Endothelial cell of umbilical vein (primary cell): ENCODE results near the gene NGLY1. TPM values are rescaled to one million over a fixed set of nuclear protein-coding genes. Genes with fewer than 3 reads are reported as not detected.

Experiments
- BruUV-seq: library from RNA; stranded (reverse); fragments of 400-500 nt; replicated peaks from 2 replicates; lab custom pipeline; 2021; lab: Mats Ljungman, UMichigan
- CTCF ChIA-PET: fragments of 300-600, 350-600 bp; sonication (Branson Sonifier 250); formaldehyde crosslinking; loops from one replicate; lab custom pipeline; 2021; ENCODE audit warnings: antibody characterized with exemption, inconsistent platforms; lab: Charles Lee
- POLR2A ChIA-PET: fragments of 300-600, 350-600 bp; sonication (Branson Sonifier 250); formaldehyde crosslinking; loops from one replicate; lab custom pipeline; 2021; ENCODE audit warnings: antibody characterized with exemption, inconsistent platforms; lab: Charles Lee
- DNase-seq: peaks from one replicate; pipeline ENCODE4 v3.0.0-alpha.2; 2011; ENCODE audit warnings: low read depth, low spot score
- FAIRE-seq: peaks from 2 replicates; lab custom pipeline; 2011; peaks lifted over from hg19 to GRCh38; lab: Jason Lieb, UNC
- H2AFZ ChIP-seq: 2 replicates; pipeline ENCODE4 v1.6.0; 2012; ENCODE audit warnings: low read depth, low read length, control low read depth, inconsistent platforms
- H3K27ac ChIP-seq: 2 replicates; pipeline ENCODE4 v1.5.1; 2011; ENCODE audit warnings: low read depth, mild to moderate bottlenecking, control low read depth, low read length, moderate library complexity; ENCODE audit not compliant: insufficient read depth
- H3K27me3 ChIP-seq, 2 experiments: 2 replicates each; pipeline versions ENCODE4 v1.6.0 to v1.6.1; 2011; ENCODE audit warnings: low read length in 2 of 2, mixed read lengths in 1 of 2; ENCODE audit not compliant: control insufficient read depth in 2 of 2, insufficient read depth in 2 of 2
- H3K36me3 ChIP-seq, 2 experiments: 2 replicates in 1 of 2; 3 replicates in 1 of 2; pipeline ENCODE4 v1.5.1; 2011; ENCODE audit warnings: low read length in 2 of 2, mild to moderate bottlenecking in 1 of 2, moderate library complexity in 1 of 2; ENCODE audit not compliant: control insufficient read depth in 2 of 2, insufficient read depth in 2 of 2; ENCODE audit errors: extremely low read depth in 1 of 2
- H3K4me1 ChIP-seq: 3 replicates; pipeline ENCODE4 v1.5.1; 2011; ENCODE audit warnings: mild to moderate bottlenecking, low read length; ENCODE audit not compliant: control insufficient read depth, insufficient read depth; ENCODE audit errors: extremely low read depth
- H3K4me2 ChIP-seq: 2 replicates; pipeline ENCODE4 v1.6.1; 2011; ENCODE audit warnings: low read length, control low read depth, mixed read lengths; ENCODE audit not compliant: insufficient read depth
- H3K4me3 ChIP-seq, 3 experiments: fragments of 200-600 bp in 1 of 3; sonication (generic), shearing (Covaris generic) in 1 of 3; replicated peaks in 1 of 3; 2 replicates each; pipeline ENCODE4 v1.5.1; 2011 to 2016; ENCODE audit warnings: control low read depth in 3 of 3, low read length in 3 of 3, mild to moderate bottlenecking in 2 of 3, inconsistent platforms in 1 of 3, low read depth in 1 of 3, moderate library complexity in 1 of 3; ENCODE audit not compliant: insufficient read depth in 1 of 3
- H3K79me2 ChIP-seq: 2 replicates; pipeline ENCODE4 v1.6.0; 2012; ENCODE audit warnings: low read length, inconsistent platforms; ENCODE audit not compliant: control insufficient read depth, insufficient read depth
- H3K9ac ChIP-seq: replicated peaks from 2 replicates; pipeline ENCODE3; 2011; ENCODE audit warnings: low read length, control low read depth; ENCODE audit not compliant: insufficient read depth; ENCODE audit errors: extremely low read depth
- H3K9me1 ChIP-seq: replicated peaks from 3 replicates; pipeline ENCODE4 v1.6.0; 2011; ENCODE audit warnings: mild to moderate bottlenecking, low read length; ENCODE audit not compliant: control insufficient read depth, insufficient read depth; ENCODE audit errors: extremely low read depth
- H3K9me3 ChIP-seq: replicated peaks from 2 replicates; pipeline ENCODE4 v1.5.1; 2012; ENCODE audit warnings: low read length, inconsistent platforms; ENCODE audit not compliant: control insufficient read depth, insufficient read depth
- H4K20me1 ChIP-seq: replicated peaks from 2 replicates; pipeline ENCODE3; 2011; ENCODE audit warnings: mild to moderate bottlenecking, low read length; ENCODE audit not compliant: control insufficient read depth, insufficient read depth; ENCODE audit errors: extremely low read depth
- CTCF ChIP-seq, 2 donors: IDR thresholded peaks; 1 replicate in 1 of 2; 2 replicates in 1 of 2; pipeline ENCODE4 v1.5.1; 2011; ENCODE audit warnings: low read length in 2 of 2, mild to moderate bottlenecking in 2 of 2, moderate library complexity in 2 of 2, control low read depth in 1 of 2, inconsistent platforms in 1 of 2, low read depth in 1 of 2; ENCODE audit not compliant: insufficient read depth in 1 of 2; ENCODE audit errors: extremely low read depth in 1 of 2
- EZH2 ChIP-seq: IDR thresholded peaks from 2 replicates; pipeline ENCODE4 v1.6.1; 2012; ENCODE audit warnings: borderline replicate concordance, low read depth, mild to moderate bottlenecking, moderate library complexity, low read length, inconsistent platforms; ENCODE audit not compliant: severe bottlenecking
- FOS ChIP-seq: IDR thresholded peaks from 2 replicates; pipeline ENCODE4 v1.6.1; 2011; ENCODE audit warnings: mild to moderate bottlenecking, low read length, moderate library complexity, borderline replicate concordance; ENCODE audit not compliant: insufficient read depth
- GATA2 ChIP-seq: IDR thresholded peaks from 2 replicates; pipeline ENCODE4 v1.7.0; 2011; ENCODE audit warnings: low read depth, mild to moderate bottlenecking, moderate library complexity, mixed read lengths, low read length; ENCODE audit not compliant: insufficient read length, insufficient read depth
- MYC ChIP-seq: IDR thresholded peaks from one replicate; pipeline ENCODE4 v1.6.1; 2011; ENCODE audit warnings: mild to moderate bottlenecking, low read depth, low read length
- POLR2AphosphoS5 ChIP-seq: IDR thresholded peaks from 2 replicates; pipeline ENCODE4 v1.6.1; 2012; ENCODE audit warnings: low read depth, mild to moderate bottlenecking, control low read depth, low read length, moderate library complexity; ENCODE audit not compliant: insufficient read depth
- dilution Hi-C: fragments of 300-500 bp; cut with MboI; formaldehyde crosslinking; loops from one replicate; pipeline ENCODE4 v1.15.0; 2019; ENCODE audit warnings: low sequenced_read_pairs; ENCODE audit not compliant: extremely low pct_ligation_motif_present
- intact Hi-C: fragments of 100-400 bp; cut with micrococcal nuclease; formaldehyde crosslinking; loops from one replicate; pipeline ENCODE4 v1.10.0; 2022
- polyA plus RNA-seq, 4 experiments: library from polyadenylated mRNA; depleted of rRNA in 3 of 4; stranded (reverse) in 3 of 4; unstranded in 1 of 4; fragments of >200 nt; gene quantifications; 2 replicates each; pipeline versions ENCODE4 v1.2.1 to v1.2.3, GENCODE V29; 2011 to 2012; ENCODE audit warnings: missing spikeins in 1 of 4
- total RNA-seq: library from RNA; stranded (reverse); gene quantifications from 2 replicates; pipeline ENCODE4 v1.2.3, GENCODE V29; 2021

The NGLY1 gene
- total and polyA plus RNA-seq, 2 donors (not counting 3 experiments of a cell fraction or from before 2014, with no cell fraction given): 5.3 to 29.6 TPM

GRCh38 chr3:25686766-25687165 lies 96.5 kb downstream of the NGLY1 start:
- no TSS peak for BruUV-seq
- DNase-seq (no peak), FAIRE-seq (no peak)
- dilution Hi-C loops: no loop called here
- no peak for TF ChIP-seq POLR2AphosphoS5
- TF ChIP-seq CTCF (IDR thresholded peaks at IDR 0.05; ENCODE audit: extremely low read depth in 1 of 2, insufficient read depth in 1 of 2, low read depth in 1 of 2, low read length in 2 of 2): no peak
- TF ChIP-seq MYC: no peak
- no peak for TF ChIP-seq EZH2
- Histone ChIP-seq H3K4me2 (no peak overlapping the region), H3K36me3 (no peaks in the 10 kb centered on the region), H3K9me1 (no peaks in the 10 kb centered on the region), H2AFZ (no peak overlapping the region), H3K9me3 (no peaks in the 10 kb centered on the region), H3K27me3 (no peaks in the 10 kb centered on the region), H3K79me2 (no peaks in the 10 kb centered on the region), H4K20me1 (no peaks in the 10 kb centered on the region), H3K9ac (no peak overlapping the region), H3K27ac (no peak overlapping the region), H3K4me3 (no peak overlapping the region), H3K4me1 (peaks cover 21% of the 10 kb centered on the region)
- ChIA-PET CTCF (no interaction called here), POLR2A (no interaction called here)
- intact Hi-C loops: no loop called here

- H3K9ac ChIP-seq: no peak overlapping the region
- BruUV-seq: no TSS peak
- peaks cover 11% of the 10 kb centered on the region for H3K4me1 ChIP-seq
- intact Hi-C loops (no loop called here), dilution Hi-C loops (no loop called here)
- ChIA-PET POLR2A (no interaction called here), CTCF (interaction anchor here (0.9 kb wide), 1 partner anchor 36 kb away, joined by 3 read pairs; no protein-coding TSS in a partner anchor)
- no peak overlapping the region for H3K4me2 ChIP-seq
- H3K9me1 ChIP-seq: no peaks in the 10 kb centered on the region
- H2AFZ ChIP-seq: no peak overlapping the region
- no peaks in the 10 kb centered on the region for H3K9me3 ChIP-seq
- H3K27me3 ChIP-seq: no peaks in the 10 kb centered on the region
- no peaks in the 10 kb centered on the region for H3K79me2 ChIP-seq
- no peak for TF ChIP-seq GATA2
- TF ChIP-seq CTCF (IDR thresholded peaks at IDR 0.05; ENCODE audit: extremely low read depth in 1 of 2, insufficient read depth in 1 of 2, low read depth in 1 of 2, low read length in 2 of 2): no peak
- no peak for TF ChIP-seq FOS
- no peak for TF ChIP-seq POLR2AphosphoS5
- no peak overlapping the region for H3K4me3 ChIP-seq
- H3K36me3 ChIP-seq: no peaks in the 10 kb centered on the region
- no peaks in the 10 kb centered on the region for H4K20me1 ChIP-seq
- DNase-seq (no peak), FAIRE-seq (no peak)
- no peak overlapping the region for H3K27ac ChIP-seq
These were observed 99.4 kb downstream of the NGLY1 start for GRCh38 chr3:25683882-25684281.
